Measurements from ENCODE around the gene TRIM38. TPM values are rescaled to one million over a fixed set of nuclear protein-coding genes. Genes with fewer than 3 reads are reported as not detected.

The TRIM38 gene
- total RNA-seq, 2 donors from 2014 or later: 8.7 to 12.0 TPM

GRCh38 chr6:26026833-26027490, 64.4 kb downstream of the TRIM38 start:
- TF ChIP-seq POLR2AphosphoS5 (IDR thresholded peaks at IDR 0.05) (peak; percentile 100), POLR2A (IDR thresholded peaks at IDR 0.05) (peak; percentile 95)
- TF ChIP-seq, protein P1, sequence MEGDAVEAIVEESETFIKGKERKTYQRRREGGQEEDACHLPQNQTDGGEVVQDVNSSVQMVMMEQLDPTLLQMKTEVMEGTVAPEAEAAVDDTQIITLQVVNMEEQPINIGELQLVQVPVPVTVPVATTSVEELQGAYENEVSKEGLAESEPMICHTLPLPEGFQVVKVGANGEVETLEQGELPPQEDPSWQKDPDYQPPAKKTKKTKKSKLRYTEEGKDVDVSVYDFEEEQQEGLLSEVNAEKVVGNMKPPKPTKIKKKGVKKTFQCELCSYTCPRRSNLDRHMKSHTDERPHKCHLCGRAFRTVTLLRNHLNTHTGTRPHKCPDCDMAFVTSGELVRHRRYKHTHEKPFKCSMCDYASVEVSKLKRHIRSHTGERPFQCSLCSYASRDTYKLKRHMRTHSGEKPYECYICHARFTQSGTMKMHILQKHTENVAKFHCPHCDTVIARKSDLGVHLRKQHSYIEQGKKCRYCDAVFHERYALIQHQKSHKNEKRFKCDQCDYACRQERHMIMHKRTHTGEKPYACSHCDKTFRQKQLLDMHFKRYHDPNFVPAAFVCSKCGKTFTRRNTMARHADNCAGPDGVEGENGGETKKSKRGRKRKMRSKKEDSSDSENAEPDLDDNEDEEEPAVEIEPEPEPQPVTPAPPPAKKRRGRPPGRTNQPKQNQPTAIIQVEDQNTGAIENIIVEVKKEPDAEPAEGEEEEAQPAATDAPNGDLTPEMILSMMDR (IDR thresholded peaks at IDR 0.05): no peak
- H3K27ac ChIP-seq: peak overlapping the region; percentile 88 to 91
- peak overlapping the region; percentile 55 to 67 for H3K4me3 ChIP-seq
- H3K4me1 ChIP-seq (replicated peaks): no peaks in the 10 kb centered on the region
- H3K27me3 ChIP-seq (replicated peaks; ENCODE audit: insufficient read depth): no peaks in the 10 kb centered on the region
- H3K36me3 ChIP-seq: no peaks in the 10 kb centered on the region
- intact Hi-C loops (cut with DNase I): loop anchor here (5.0 kb wide), 1 partner anchor 170 kb away; a partner anchor contains a TSS
- DNase-seq (ENCODE audit: low spot score): peak; percentile 96
- no peaks in the 10 kb centered on the region for H3K9me3 ChIP-seq
- under 1% methylated on average over 44 of the region's 44 CpGs for WGBS

DNA sequence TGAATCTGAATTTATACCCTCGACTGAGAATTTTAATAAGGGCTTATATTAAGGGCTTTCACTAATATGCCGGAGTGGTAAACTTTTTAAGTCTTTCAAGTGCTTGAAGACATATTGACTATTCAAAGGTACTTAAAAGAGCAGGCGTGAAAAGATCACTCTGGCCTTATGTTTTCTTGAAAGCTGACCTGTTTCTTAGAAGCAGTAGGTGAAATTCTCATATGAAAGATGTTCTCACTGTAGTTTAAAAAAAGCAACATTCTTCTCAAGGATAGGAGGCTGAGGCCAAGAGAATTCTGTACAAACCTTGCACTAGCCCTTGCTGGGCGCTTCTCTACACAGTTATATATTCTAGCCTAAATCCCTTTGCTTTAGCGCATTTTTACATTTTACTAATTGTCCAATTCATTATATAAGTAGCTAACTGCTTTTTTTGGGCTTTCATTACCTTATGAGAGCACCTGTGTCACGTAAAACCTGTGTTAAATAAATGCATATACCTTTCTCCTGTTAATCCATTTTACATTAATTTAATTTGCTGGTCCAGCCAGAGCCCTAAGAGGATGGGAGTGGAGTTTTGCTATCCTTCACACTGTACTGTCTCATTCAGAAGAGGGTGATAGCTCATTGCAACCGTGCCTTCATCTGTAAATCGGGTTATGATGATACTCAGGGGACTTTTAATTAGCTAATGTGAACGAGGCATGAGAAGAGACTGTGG, 65.0 kb downstream of the TRIM38 start:
- TF ChIP-seq POLR2A (IDR thresholded peaks at IDR 0.05) (no peak), POLR2AphosphoS5 (IDR thresholded peaks at IDR 0.05) (no peak)
- TF ChIP-seq, protein P1 (IDR thresholded peaks at IDR 0.05): no peak
- no peak for DNase-seq (ENCODE audit: low spot score)
- Histone ChIP-seq H3K36me3 (no peaks in the 10 kb centered on the region), H3K4me3 (peak overlapping the region; percentile 55 to 67), H3K27me3 (replicated peaks; ENCODE audit: insufficient read depth) (no peaks in the 10 kb centered on the region), H3K27ac (peak overlapping the region; percentile 88 to 91), H3K4me1 (replicated peaks) (no peaks in the 10 kb centered on the region), H3K9me3 (no peaks in the 10 kb centered on the region)
- intact Hi-C loops (cut with DNase I): loop anchor here (5.0 kb wide), 1 partner anchor 170 kb away; a partner anchor contains a TSS
- WGBS: 52% methylated on average over 9 of the region's 9 CpGs

DNA sequence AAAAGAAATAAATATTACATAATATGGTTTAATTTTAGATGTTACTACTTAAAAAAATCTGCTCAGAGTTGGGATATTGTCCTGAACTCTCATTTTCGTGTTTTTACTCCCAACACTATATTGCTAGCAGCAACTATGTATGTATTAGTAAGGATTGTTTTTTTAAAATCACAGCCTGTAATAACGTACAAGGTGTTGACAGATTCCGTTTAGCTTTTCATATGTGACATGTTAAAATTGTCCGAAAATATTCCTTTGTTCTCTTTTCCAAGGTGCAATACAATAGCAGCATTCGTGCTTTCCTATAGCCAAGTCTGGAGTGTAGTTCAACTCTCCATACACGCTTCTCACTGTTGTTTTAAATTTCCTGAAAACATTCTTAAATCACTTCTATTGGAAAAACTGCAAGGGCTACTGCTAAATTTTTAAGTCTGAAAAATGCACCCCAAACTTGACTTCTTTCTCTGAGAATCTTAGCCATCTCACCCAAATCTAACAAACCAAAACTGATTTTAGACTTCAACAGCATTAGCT, 65.7 kb downstream of the TRIM38 start:
- no peak for DNase-seq (ENCODE audit: low spot score)
- Histone ChIP-seq H3K36me3 (no peaks in the 10 kb centered on the region), H3K27me3 (replicated peaks; ENCODE audit: insufficient read depth) (no peaks in the 10 kb centered on the region), H3K9me3 (no peaks in the 10 kb centered on the region), H3K4me3 (no peak overlapping the region), H3K4me1 (replicated peaks) (no peaks in the 10 kb centered on the region), H3K27ac (no peak overlapping the region)
- TF ChIP-seq POLR2AphosphoS5 (IDR thresholded peaks at IDR 0.05) (no peak), POLR2A (IDR thresholded peaks at IDR 0.05) (no peak)
- TF ChIP-seq, protein P1 (IDR thresholded peaks at IDR 0.05): no peak
- intact Hi-C loops (cut with DNase I): loop anchor here (5.0 kb wide), 1 partner anchor 169 kb away; a partner anchor contains a TSS
- 79% methylated on average over 6 of the region's 6 CpGs for WGBS

DNA sequence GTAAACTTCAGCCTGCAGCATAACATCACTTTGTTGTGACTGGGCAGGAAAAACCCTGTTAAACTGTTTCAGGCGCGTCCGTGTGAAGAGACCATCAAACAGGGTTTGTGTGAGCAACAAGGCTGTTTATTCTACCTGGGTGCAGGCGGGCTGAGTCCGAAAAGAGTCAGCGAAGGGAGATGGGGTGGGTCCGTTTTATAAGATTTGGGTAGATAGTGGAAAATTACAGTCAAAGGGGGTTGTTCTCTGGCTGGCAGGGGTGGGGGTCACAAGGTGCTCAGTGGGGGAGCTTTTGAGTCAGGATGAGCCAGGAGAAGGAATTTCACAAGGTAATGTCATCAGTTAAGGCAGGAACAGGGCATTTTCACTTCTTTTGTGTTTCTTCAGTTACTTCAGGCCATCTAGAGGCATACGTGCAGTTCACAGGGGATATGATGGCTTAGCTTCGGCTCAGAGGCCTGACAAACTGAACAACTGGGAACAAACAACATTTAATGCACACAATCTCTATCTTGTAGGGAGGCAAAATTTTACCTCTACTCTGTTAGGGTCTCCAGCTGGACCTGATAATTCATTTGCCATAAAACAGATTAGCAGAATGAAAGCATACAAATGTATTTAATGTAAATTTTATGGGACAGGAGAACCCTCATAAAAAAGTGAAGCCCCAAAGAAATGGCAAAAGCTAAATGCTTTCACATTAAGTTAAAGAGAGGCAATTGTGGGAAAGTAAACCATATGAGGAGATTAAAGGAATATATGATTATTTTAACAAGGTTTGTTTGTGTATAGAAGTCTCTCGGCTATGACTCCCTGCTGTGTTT, 66.4 kb downstream of the TRIM38 start:
- TF ChIP-seq, protein P1 (IDR thresholded peaks at IDR 0.05): no peak
- TF ChIP-seq POLR2AphosphoS5 (IDR thresholded peaks at IDR 0.05) (no peak), POLR2A (IDR thresholded peaks at IDR 0.05) (no peak)
- Histone ChIP-seq H3K4me1 (replicated peaks) (no peaks in the 10 kb centered on the region), H3K27ac (no peak overlapping the region), H3K27me3 (replicated peaks; ENCODE audit: insufficient read depth) (no peaks in the 10 kb centered on the region), H3K36me3 (no peaks in the 10 kb centered on the region), H3K9me3 (no peaks in the 10 kb centered on the region), H3K4me3 (no peak overlapping the region)
- WGBS: 57% methylated on average over 10 of the region's 10 CpGs
- no peak for DNase-seq (ENCODE audit: low spot score)
- intact Hi-C loops (cut with DNase I): loop anchor here (5.0 kb wide), 1 partner anchor 168 kb away; a partner anchor contains a TSS

All from prostate gland (tissue), 2 donors.